ENCODE measurements around the gene IP6K2. TPM values are rescaled to one million over a fixed set of nuclear protein-coding genes. Genes with fewer than 3 reads are reported as not detected.
"Not testable (repeated sequence)": the region's sequence is repeated elsewhere in the genome, so short reads cannot be mapped to it uniquely, and the experiment has no call there.

IP6K2 gene
- total RNA-seq, 1 donor from 2014 or later, result 209 TPM

DNA sequence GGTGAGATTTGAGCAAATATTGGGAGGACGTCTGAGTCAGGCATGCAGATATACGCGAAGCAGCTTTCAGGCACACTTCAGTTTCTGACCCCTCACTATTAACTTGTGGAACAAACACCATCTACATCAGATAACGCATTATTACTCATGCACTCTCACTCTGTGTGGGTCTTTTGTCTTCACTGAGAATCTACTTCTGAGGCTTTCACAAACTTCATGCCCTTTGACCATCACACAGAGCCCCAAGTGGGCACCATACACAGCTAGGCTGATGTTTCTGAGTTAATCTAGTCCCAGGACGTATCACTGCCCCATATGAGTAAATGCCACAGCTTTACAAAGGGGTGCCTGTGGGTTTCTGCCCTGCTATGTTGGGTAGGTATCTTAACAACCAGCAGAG is 39.6 kb upstream of the IP6K2 start:
- no peaks in the 10 kb centered on the region for H3K4me1 Mint-ChIP-seq
- H3K27me3 Mint-ChIP-seq (ENCODE audit: low read depth), result no peaks in the 10 kb centered on the region
- no peak overlapping the region for H3K27ac Mint-ChIP-seq
- DNase-seq (ENCODE audit: low spot score in 2 of 2, unreplicated experiment in 2 of 2), result no peak
- peaks cover 11% of the 10 kb centered on the region for H3K36me3 Mint-ChIP-seq
- H3K4me3 Mint-ChIP-seq, result no peak overlapping the region
- no peaks in the 10 kb centered on the region for H3K9me3 Mint-ChIP-seq
- TF ChIP-seq, protein P1, sequence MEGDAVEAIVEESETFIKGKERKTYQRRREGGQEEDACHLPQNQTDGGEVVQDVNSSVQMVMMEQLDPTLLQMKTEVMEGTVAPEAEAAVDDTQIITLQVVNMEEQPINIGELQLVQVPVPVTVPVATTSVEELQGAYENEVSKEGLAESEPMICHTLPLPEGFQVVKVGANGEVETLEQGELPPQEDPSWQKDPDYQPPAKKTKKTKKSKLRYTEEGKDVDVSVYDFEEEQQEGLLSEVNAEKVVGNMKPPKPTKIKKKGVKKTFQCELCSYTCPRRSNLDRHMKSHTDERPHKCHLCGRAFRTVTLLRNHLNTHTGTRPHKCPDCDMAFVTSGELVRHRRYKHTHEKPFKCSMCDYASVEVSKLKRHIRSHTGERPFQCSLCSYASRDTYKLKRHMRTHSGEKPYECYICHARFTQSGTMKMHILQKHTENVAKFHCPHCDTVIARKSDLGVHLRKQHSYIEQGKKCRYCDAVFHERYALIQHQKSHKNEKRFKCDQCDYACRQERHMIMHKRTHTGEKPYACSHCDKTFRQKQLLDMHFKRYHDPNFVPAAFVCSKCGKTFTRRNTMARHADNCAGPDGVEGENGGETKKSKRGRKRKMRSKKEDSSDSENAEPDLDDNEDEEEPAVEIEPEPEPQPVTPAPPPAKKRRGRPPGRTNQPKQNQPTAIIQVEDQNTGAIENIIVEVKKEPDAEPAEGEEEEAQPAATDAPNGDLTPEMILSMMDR (IDR thresholded peaks at IDR 0.05; ENCODE audit: unreplicated experiment), result no peak

DNA sequence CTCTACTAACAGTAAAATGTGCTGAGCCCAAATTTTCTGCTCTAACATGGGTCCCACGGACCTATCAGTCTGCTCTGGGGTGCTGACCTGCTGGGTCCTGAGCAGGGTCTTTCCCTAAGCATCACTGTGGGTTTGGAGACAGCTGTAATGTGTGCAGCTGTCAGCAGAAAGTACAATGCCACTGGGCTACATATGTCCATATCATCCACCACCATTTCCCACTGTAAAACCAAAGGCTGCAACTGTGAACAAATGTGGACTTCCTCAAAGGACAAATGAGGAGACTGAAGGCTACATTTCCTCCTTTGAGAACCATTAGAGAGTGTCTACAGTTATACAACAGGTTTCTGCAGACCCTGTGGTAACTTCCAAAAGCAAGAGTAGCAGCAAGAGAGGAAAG is 33.8 kb upstream of the IP6K2 start:
- TF ChIP-seq, protein P1 (IDR thresholded peaks at IDR 0.05; ENCODE audit: unreplicated experiment), result no peak
- Mint-ChIP-seq H3K9me3 (peaks cover 2% of the 10 kb centered on the region), H3K4me3 (no peak overlapping the region)

DNA sequence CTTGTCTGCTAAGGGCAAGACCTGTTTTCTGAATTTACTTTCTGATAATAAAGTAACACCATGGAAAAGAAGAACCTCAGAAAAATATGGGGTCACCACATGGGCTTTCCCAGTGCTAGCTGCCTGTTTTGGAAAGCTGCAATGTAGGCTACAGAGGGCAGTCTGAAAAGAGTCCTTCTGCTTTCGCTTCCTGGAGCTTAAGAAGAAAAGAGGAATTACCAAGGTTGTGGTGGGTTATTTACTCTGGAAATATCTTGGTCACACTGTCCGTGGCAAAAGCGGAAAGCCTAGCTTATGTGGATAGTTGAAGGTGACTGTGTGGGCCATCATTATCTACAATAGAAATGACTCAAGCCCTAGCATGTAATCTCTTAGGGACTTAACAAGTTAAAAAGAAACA is 31.7 kb upstream of the IP6K2 start:
- no peaks in the 10 kb centered on the region for H3K4me1 Mint-ChIP-seq
- TF ChIP-seq, protein P1 (IDR thresholded peaks at IDR 0.05; ENCODE audit: unreplicated experiment), result no peak
- H3K36me3 Mint-ChIP-seq, result peaks cover 10% of the 10 kb centered on the region
- H3K9me3 Mint-ChIP-seq, result peaks cover 5% of the 10 kb centered on the region
- DNase-seq (ENCODE audit: low spot score in 2 of 2, unreplicated experiment in 2 of 2), result no peak
- H3K4me3 Mint-ChIP-seq, result no peak overlapping the region
- H3K27ac Mint-ChIP-seq, result no peak overlapping the region
- no peaks in the 10 kb centered on the region for H3K27me3 Mint-ChIP-seq (ENCODE audit: low read depth)

More for the DNA sequence above, 33.8 kb upstream of the IP6K2 start:
- H3K27me3 Mint-ChIP-seq (ENCODE audit: low read depth), result no peaks in the 10 kb centered on the region
- H3K27ac Mint-ChIP-seq, result no peak overlapping the region
- no peaks in the 10 kb centered on the region for H3K4me1 Mint-ChIP-seq
- no peak for DNase-seq (ENCODE audit: low spot score in 2 of 2, unreplicated experiment in 2 of 2)
- H3K36me3 Mint-ChIP-seq, result peaks cover 7% of the 10 kb centered on the region

DNA sequence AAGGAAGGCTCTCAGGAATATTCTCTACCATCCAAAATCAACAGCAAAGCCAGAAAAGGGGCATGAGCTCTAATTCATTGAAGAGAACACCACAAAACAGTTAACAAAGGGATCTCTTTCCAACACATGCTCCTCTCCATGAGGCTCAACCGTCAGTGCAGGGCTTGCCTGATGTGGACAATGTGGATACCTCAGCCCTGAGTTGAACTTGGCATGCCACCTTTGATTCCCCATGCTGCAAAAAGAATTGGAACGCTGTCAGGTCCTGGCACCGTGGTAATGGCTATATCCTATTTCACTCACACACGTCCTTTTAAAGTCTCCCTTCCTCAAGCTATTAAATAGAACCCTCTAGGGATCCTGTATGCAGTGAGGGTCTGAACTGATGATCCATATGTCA is 30.7 kb upstream of the IP6K2 start:
- Mint-ChIP-seq H3K27me3 (ENCODE audit: low read depth) (no peaks in the 10 kb centered on the region), H3K9me3 (peaks cover 5% of the 10 kb centered on the region), H3K4me3 (no peak overlapping the region), H3K4me1 (no peaks in the 10 kb centered on the region), H3K27ac (no peak overlapping the region), H3K36me3 (peaks cover 10% of the 10 kb centered on the region)
- TF ChIP-seq, protein P1 (IDR thresholded peaks at IDR 0.05; ENCODE audit: unreplicated experiment), result no peak
- DNase-seq (ENCODE audit: low spot score in 2 of 2, unreplicated experiment in 2 of 2), result no peak

DNA sequence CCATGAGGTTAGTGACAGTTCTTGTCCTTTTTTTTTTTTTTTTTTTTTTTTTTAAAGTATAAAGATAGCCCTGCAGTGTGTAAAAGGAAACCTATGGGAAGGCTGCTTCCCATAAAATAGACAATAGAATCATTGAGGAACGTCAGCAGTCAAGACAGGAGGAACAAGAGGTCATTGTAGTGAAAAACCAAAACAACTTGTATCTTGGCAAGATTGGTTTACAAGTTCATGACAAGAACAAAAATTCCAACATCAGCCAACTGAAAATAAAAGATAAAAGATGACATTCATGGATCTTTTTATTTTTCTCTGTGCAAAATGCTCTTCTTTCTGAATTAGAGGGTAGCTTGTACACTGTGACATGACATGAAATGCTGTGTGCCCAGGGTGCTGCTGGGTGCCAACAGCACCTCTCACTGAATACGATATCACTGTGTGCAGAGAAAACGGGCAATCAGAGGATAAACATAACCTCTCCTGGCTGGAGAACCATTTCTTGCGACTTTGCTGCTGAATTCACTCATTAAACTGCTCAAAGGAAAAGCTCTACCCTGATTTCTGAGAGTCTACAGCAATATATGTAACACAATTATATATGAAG is 30.1 kb upstream of the IP6K2 start:
- Mint-ChIP-seq H3K4me3 (no peak overlapping the region), H3K27ac (no peak overlapping the region), H3K36me3 (peaks cover 8% of the 10 kb centered on the region), H3K27me3 (ENCODE audit: low read depth) (no peaks in the 10 kb centered on the region), H3K4me1 (no peaks in the 10 kb centered on the region), H3K9me3 (peaks cover 5% of the 10 kb centered on the region)
- TF ChIP-seq, protein P1 (IDR thresholded peaks at IDR 0.05; ENCODE audit: unreplicated experiment), result no peak
- DNase-seq (ENCODE audit: low spot score in 2 of 2, unreplicated experiment in 2 of 2), result no peak

DNA sequence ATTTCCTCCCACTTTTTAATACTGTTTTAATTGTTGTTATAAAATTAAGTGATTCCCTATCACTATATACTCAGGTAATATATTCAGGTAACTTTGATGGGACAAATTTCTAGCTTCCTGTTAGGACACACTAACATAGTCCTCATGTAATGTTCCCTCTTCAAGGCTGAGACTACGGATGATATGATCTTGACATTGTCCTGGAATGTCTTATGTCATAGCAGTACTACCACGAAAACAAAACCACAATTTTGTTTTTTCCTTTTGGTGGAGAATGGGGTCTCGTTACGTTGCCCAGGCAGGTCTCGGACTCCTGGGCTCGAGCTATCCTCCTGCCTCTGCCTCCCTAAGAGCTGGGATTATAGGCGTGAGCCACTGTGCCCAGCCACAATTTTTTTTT is 26.8 kb upstream of the IP6K2 start:
- peaks cover 5% of the 10 kb centered on the region for H3K9me3 Mint-ChIP-seq
- TF ChIP-seq, protein P1 (IDR thresholded peaks at IDR 0.05; ENCODE audit: unreplicated experiment), result no peak
- peaks cover 5% of the 10 kb centered on the region for H3K36me3 Mint-ChIP-seq
- peaks cover 5% of the 10 kb centered on the region for H3K4me1 Mint-ChIP-seq
- H3K27me3 Mint-ChIP-seq (ENCODE audit: low read depth), result no peaks in the 10 kb centered on the region
- DNase-seq (ENCODE audit: low spot score in 2 of 2, unreplicated experiment in 2 of 2), result no peak
- no peak overlapping the region for H3K4me3 Mint-ChIP-seq
- no peak overlapping the region for H3K27ac Mint-ChIP-seq

DNA sequence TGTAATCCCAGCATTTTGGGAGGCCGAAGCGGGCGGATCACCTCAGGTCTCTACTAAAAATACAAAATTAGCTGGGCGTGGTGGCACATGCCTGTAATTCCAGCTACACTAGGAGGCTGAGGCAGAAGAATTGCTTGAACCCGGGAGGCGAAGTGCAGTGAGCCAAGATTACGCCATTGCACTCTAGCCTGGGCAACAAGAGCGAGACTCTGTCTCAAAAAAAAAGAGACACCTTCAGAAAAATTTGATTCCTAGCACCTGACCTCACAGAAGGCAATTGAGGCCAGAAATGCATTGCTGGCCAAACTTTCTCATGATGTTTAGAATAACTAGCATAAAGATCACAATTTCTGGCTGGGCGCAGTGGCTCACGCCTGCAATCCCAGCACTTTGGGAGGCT is 24.2 kb upstream of the IP6K2 start:
- H3K27me3 Mint-ChIP-seq (ENCODE audit: low read depth); DNase-seq (ENCODE audit: low spot score in 2 of 2, unreplicated experiment in 2 of 2); H3K27ac Mint-ChIP-seq; H3K36me3 Mint-ChIP-seq; H3K9me3 Mint-ChIP-seq; H3K4me1 Mint-ChIP-seq; H3K4me3 Mint-ChIP-seq: not testable (repeated sequence)
